ENCODE measurements around the gene TCFL5.

Gene TCFL5

DNA sequence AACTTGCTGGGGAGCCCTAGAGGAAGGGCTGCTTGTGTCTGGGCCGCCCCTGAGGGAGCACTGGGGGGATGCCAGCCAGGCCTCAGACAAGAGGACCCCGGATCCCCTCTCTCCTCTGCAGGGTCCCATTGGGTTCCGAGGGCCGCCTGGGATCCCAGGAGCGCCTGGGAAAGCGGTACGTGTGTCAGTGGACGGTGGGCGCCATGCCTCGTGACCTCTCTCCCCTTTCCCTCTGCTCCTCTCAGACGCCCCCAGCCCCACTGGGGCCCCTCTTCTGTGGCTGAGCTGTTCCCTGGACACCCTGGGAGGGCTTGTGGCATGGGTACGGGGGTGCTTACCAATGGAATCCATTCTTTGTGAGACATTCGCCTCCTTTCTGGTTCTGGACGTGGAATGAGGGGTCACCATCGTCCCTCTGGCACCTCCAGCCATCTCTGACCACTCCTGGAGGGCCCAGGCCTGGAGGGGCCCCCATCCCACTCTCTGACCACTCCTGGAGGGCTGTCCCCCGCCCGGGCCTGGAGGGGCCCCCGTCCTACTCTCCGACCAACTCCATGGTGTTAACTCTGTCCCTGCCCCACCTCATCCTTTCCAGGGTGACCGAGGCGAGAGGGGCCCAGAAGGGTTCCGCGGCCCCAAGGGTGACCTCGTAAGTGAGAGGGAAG is 34.8 kb downstream of the TCFL5 start:
- Mint-ChIP-seq H3K4me3 (no peak overlapping the region), H3K27me3 (peaks cover 6% of the 10 kb centered on the region), H3K9me3 (no peaks in the 10 kb centered on the region), H3K27ac (no peak overlapping the region), H3K36me3 (ENCODE audit: low read depth) (no peaks in the 10 kb centered on the region), H3K4me1 (ENCODE audit: low read depth) (peaks cover 14% of the 10 kb centered on the region)
- intact Hi-C loops (cut with micrococcal nuclease) = no loop called here

DNA sequence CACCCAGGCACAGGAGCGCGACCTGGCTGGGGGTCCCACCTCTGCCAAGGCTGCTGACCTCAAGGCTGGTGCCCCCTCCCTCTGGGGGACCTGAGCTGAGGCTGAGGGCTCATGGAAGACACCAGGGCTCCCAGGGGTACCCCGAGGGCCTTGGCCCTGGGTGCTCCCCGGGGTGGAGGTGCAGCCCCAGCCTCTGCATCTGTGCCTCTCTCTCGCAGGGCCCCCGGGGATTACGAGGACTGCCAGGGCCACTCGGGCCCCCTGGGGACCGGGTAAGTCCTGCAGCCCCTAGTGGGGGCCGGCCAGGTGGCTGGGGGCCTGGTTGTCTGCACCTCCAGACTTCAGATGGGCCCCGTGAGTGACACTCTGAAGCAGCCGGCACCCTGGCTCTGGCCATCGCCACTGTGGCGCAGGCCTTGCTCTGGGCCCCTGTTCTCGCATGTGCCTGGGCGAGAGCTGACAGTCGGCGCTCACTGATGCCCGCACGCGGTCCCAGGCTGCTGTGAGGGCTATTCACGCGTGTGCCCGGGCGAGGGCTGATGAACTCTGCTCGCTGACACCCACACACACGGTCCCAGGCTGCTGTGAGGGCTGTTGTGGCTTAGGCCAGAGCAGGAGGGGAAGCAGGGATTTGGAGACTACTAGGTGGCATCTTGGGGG is 35.5 kb downstream of the TCFL5 start:
- Mint-ChIP-seq H3K9me3 (no peaks in the 10 kb centered on the region), H3K27ac (no peak overlapping the region), H3K36me3 (ENCODE audit: low read depth) (no peaks in the 10 kb centered on the region), H3K27me3 (peaks cover 7% of the 10 kb centered on the region), H3K4me3 (no peak overlapping the region), H3K4me1 (ENCODE audit: low read depth) (peaks cover 7% of the 10 kb centered on the region)
- intact Hi-C loops (cut with micrococcal nuclease) = no loop called here

DNA sequence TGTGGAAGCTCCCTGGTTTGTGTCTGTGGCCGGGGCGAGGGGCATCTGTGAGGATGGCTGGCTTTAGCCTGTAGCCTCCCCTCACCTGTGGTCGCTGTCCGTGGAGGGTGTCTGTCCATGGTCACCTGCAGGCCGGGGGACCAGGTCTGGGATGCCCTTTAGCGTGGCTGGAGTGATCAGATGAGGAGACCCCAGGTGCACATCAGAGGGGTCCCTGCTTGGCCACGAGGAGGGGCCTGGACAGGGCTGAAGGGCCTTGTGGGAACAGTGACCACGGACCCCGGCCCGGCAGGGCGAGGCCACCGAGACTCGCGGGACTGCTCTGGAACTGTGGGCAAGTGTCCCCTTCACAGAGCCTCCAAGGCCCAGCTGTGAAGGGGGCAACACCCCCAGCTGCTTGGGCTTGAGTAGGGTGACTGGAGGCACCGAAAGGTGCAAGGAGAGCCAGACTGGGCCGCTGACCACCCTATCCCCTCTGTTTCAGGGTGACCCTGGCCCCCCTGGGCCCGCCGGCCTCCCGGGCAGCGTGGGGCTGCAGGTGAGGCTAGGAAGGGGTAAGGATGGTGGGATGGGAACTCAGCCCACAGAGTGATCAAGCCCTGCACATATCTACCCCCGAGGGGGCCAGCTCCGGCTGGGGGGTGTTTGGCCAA is 36.2 kb downstream of the TCFL5 start:
- Mint-ChIP-seq H3K4me3 (no peak overlapping the region), H3K4me1 (ENCODE audit: low read depth) (peaks cover 5% of the 10 kb centered on the region), H3K27ac (no peak overlapping the region), H3K36me3 (ENCODE audit: low read depth) (no peaks in the 10 kb centered on the region), H3K9me3 (no peaks in the 10 kb centered on the region), H3K27me3 (peaks cover 9% of the 10 kb centered on the region)
- intact Hi-C loops (cut with micrococcal nuclease) = no loop called here

- intact Hi-C loops (cut with micrococcal nuclease) = no loop called here
- Mint-ChIP-seq H3K27me3 (peaks cover 16% of the 10 kb centered on the region), H3K4me3 (peak overlapping the region; percentile 45), H3K9me3 (no peaks in the 10 kb centered on the region), H3K27ac (no peak overlapping the region), H3K36me3 (ENCODE audit: low read depth) (no peaks in the 10 kb centered on the region), H3K4me1 (ENCODE audit: low read depth) (peaks cover 5% of the 10 kb centered on the region)
Measured at GRCh38 chr20:62824476-62825332, 36.9 kb downstream of the TCFL5 start.

GRCh38 chr20:62823688-62824475 is 37.7 kb downstream of the TCFL5 start:
- Mint-ChIP-seq H3K36me3 (ENCODE audit: low read depth) (no peaks in the 10 kb centered on the region), H3K27ac (no peak overlapping the region), H3K4me3 (no peak overlapping the region), H3K27me3 (peaks cover 24% of the 10 kb centered on the region), H3K4me1 (ENCODE audit: low read depth) (peaks cover 5% of the 10 kb centered on the region), H3K9me3 (no peaks in the 10 kb centered on the region)
- intact Hi-C loops (cut with micrococcal nuclease) = no loop called here

GRCh38 chr20:62822788-62823651 is 38.6 kb downstream of the TCFL5 start:
- Mint-ChIP-seq H3K9me3 (no peaks in the 10 kb centered on the region), H3K4me3 (no peak overlapping the region), H3K27me3 (peaks cover 33% of the 10 kb centered on the region), H3K4me1 (ENCODE audit: low read depth) (peaks cover 5% of the 10 kb centered on the region), H3K36me3 (ENCODE audit: low read depth) (no peaks in the 10 kb centered on the region), H3K27ac (no peak overlapping the region)
- intact Hi-C loops (cut with micrococcal nuclease) = loop anchor here (1.0 kb wide), 1 partner anchor 24 kb away; no protein-coding TSS in a partner anchor

- no peaks in the 10 kb centered on the region for H3K36me3 Mint-ChIP-seq (ENCODE audit: low read depth)
- no peak overlapping the region for H3K4me3 Mint-ChIP-seq
- H3K4me1 Mint-ChIP-seq (ENCODE audit: low read depth) = peaks cover 5% of the 10 kb centered on the region
- no peak overlapping the region for H3K27ac Mint-ChIP-seq
- intact Hi-C loops (cut with micrococcal nuclease) = loop anchor here (1.0 kb wide), 1 partner anchor 25 kb away; no protein-coding TSS in a partner anchor
- H3K9me3 Mint-ChIP-seq = no peaks in the 10 kb centered on the region
- peaks cover 37% of the 10 kb centered on the region for H3K27me3 Mint-ChIP-seq
Measured at GRCh38 chr20:62822239-62822787, 39.3 kb downstream of the TCFL5 start.

DNA sequence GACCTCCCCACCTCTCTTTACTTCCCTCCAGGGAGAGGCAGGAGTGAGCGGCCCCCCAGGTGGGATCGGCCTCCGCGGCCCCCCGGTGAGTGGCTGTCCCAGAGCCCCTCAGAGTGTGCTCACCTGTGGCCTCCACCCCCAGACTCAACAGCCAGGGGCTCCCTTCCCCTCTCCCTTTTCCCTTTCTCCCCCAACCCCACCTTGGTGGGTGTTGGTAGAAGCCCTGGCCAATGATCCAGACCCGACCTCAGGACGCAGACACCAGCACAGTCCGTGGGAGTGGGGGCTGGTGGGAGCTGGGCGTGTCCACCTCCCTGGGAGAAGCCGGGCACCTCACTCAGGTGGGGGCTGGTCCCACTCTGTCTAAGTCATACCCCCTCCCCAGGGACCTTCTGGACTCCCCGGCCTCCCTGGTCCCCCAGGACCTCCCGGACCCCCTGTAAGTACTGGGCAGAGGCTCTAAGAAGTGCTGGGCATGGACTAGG is 39.9 kb downstream of the TCFL5 start:
- H3K4me1 Mint-ChIP-seq (ENCODE audit: low read depth) = peaks cover 5% of the 10 kb centered on the region
- intact Hi-C loops (cut with micrococcal nuclease) = loop anchor here (1.0 kb wide), 1 partner anchor 26 kb away; no protein-coding TSS in a partner anchor
- H3K27me3 Mint-ChIP-seq = peaks cover 37% of the 10 kb centered on the region
- no peaks in the 10 kb centered on the region for H3K9me3 Mint-ChIP-seq
- H3K36me3 Mint-ChIP-seq (ENCODE audit: low read depth) = no peaks in the 10 kb centered on the region
- H3K27ac Mint-ChIP-seq = no peak overlapping the region
- H3K4me3 Mint-ChIP-seq = no peak overlapping the region

DNA sequence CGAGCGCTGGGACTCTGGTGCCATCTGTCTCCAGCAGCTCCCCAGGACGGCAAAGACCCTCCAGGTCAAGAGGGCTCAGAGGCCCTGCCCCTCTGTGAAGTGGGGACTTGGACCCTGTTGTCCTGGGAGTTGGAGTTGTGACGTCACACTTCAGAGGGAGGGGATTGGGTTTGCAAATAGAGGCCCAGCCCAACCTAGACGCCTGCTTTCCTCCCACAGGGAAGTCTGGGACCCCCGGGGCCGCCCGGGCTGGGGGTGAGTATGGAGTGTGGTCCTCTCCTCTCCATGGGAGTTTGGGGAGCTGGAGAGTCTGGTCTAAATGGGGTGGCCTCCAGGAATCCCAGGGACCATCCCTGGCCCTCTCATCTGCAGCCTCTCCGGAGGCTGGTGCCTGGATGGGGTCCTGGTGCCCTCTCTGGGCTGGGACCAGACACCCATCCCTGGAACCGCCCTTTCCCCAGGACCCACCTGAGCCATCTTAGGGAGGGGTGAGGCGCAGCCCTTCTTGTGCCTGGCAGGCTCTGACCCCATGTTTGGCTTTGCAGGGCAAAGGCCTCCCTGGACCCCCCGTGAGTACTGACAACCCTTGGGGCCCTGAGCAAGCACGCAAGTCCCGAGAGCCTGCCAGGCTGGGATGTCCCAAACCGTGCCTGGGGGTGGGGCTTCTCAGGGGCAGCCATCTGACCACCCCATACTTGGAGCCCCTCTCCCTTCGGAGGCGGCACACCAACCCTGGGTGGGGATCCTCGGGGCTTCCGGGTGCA is 40.5 kb downstream of the TCFL5 start:
- H3K36me3 Mint-ChIP-seq (ENCODE audit: low read depth) = no peaks in the 10 kb centered on the region
- peaks cover 6% of the 10 kb centered on the region for H3K4me1 Mint-ChIP-seq (ENCODE audit: low read depth)
- H3K9me3 Mint-ChIP-seq = no peaks in the 10 kb centered on the region
- intact Hi-C loops (cut with micrococcal nuclease) = no loop called here
- H3K27ac Mint-ChIP-seq = no peak overlapping the region
- H3K27me3 Mint-ChIP-seq = peaks cover 42% of the 10 kb centered on the region
- no peak overlapping the region for H3K4me3 Mint-ChIP-seq

DNA sequence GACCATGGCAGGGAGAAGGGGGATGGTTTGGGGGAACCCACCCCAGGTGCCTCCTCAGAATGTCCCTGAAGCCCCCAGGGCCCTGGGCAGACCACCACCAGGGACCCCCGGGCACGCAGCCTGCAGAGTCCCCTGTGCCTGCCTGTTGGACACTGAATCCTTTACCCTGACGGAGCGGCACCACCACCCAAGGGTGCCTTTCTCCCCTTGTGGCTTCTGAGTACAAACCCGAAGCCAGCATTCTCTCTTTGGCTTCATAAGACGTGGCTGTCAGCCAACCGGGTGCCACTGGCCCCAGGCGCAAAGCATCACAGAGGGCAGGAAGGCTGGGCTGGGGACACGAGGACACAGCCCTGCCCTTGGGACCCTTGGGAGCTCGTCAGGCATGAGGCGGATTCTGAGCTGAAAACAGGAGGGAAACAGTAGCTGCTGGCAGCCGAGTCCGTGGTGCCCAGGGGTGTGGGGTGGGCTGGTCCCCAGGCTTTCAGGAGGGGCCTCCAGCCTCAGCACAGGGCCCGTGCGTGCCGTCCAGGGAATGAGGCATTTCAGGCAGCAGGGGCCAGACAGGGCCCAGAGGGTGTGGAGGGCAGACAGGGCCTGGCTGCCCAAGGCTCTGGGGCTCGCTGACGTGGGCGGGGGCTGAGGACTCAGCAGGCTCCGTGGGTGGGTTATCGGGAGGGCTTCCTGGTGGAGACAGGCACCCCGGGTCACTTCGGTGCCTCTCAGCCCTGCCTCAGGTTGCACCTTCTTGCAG is 41.2 kb downstream of the TCFL5 start:
- no peaks in the 10 kb centered on the region for H3K36me3 Mint-ChIP-seq (ENCODE audit: low read depth)
- H3K4me3 Mint-ChIP-seq = no peak overlapping the region
- peaks cover 50% of the 10 kb centered on the region for H3K27me3 Mint-ChIP-seq
- no peaks in the 10 kb centered on the region for H3K9me3 Mint-ChIP-seq
- no peak overlapping the region for H3K27ac Mint-ChIP-seq
- H3K4me1 Mint-ChIP-seq (ENCODE audit: low read depth) = peaks cover 13% of the 10 kb centered on the region
- intact Hi-C loops (cut with micrococcal nuclease) = no loop called here

DNA sequence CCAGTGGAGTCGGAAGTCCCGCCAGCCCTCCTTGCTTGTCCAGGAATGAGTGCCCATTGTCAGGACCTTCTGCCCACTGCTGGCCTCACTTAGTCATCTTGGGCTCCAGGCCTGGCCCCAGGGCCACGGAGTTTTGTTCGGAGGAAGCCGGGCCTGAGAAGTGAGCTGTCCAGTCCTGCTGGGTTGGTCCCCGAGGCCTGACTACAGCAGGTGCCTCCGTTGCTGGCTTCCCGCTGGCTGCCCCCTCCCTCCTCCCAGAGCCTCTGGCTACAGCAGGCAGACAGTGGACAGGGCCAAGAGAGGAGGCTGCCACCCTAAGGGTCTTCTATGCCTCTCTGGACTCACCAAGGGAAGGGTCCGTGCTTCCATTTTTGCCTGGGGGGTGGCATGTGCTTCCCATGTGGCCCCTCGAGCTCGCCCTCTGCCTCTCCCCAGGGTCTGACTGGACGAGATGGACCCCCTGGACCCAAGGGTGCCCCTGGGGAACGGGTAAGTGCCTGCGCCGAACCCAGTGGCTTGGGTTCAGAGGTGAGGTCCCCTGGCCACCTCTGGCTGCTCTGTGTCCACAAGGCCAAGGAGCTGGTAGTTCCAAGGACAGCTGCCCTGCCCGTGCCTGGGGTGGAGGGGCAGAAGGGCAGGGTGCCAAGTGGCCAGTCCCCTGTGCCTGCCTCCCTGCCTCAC is 42.0 kb downstream of the TCFL5 start:
- peaks cover 55% of the 10 kb centered on the region for H3K27me3 Mint-ChIP-seq

More for the DNA sequence above, 42.0 kb downstream of the TCFL5 start:
- no peaks in the 10 kb centered on the region for H3K36me3 Mint-ChIP-seq (ENCODE audit: low read depth)
- intact Hi-C loops (cut with micrococcal nuclease) = no loop called here
- H3K27ac Mint-ChIP-seq = no peak overlapping the region
- peaks cover 20% of the 10 kb centered on the region for H3K4me1 Mint-ChIP-seq (ENCODE audit: low read depth)
- no peaks in the 10 kb centered on the region for H3K9me3 Mint-ChIP-seq
- H3K4me3 Mint-ChIP-seq = no peak overlapping the region
